WTC11 (cell line): Measurements from ENCODE around the gene ANO10.
"Not testable (repeated sequence)": the region's sequence is repeated elsewhere in the genome, so short reads cannot be mapped to it uniquely, and the experiment has no call there.

ENCODE experiments used
- RORB ChIP-seq: fragments of 250-450 bp; sonication (Bioruptor Pico); IDR thresholded peaks from 2 replicates; pipeline ENCODE4 v1.9.0; 2021; ENCODE audit warnings: mild to moderate bottlenecking
- TF ChIP-seq, protein P1 (sequence below): fragments of 200-600 bp; IDR thresholded peaks from 2 replicates; pipeline ENCODE4 v1.8.0; 2022; ENCODE audit warnings: antibody characterized with exemption
- TF ChIP-seq, protein P2 (sequence below): sonication (generic); formaldehyde crosslinking; conservative IDR thresholded peaks from 2 replicates; pipeline ENCODE4 v1.8.1; 2023; ENCODE audit warnings: mild to moderate bottlenecking, low read depth, missing genetic modification reagents, moderate library complexity

DNA sequence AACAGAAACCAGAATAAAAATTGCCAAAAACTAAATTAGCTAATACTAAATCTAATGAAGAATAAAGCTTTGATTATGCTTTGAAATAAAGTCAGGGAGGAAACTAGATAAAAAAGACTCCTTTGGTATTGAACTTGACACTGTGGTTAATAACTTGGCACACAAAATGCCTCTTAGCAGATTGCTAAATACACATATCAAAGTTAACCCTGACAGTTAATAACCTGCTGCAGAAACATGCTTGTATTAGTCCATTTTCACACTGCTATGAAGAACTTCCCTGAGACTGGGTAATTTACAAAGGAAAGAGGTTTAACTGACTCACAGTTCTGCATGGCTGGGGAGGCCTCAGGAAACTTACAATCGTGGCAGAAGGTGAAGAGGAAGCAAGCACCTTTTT is 164.8 kb downstream of the ANO10 start:
- not testable (repeated sequence) for TF ChIP-seq RORB (CRISPR knock-in tag)
- TF ChIP-seq, protein P1, sequence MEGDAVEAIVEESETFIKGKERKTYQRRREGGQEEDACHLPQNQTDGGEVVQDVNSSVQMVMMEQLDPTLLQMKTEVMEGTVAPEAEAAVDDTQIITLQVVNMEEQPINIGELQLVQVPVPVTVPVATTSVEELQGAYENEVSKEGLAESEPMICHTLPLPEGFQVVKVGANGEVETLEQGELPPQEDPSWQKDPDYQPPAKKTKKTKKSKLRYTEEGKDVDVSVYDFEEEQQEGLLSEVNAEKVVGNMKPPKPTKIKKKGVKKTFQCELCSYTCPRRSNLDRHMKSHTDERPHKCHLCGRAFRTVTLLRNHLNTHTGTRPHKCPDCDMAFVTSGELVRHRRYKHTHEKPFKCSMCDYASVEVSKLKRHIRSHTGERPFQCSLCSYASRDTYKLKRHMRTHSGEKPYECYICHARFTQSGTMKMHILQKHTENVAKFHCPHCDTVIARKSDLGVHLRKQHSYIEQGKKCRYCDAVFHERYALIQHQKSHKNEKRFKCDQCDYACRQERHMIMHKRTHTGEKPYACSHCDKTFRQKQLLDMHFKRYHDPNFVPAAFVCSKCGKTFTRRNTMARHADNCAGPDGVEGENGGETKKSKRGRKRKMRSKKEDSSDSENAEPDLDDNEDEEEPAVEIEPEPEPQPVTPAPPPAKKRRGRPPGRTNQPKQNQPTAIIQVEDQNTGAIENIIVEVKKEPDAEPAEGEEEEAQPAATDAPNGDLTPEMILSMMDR, result not testable (repeated sequence)
- TF ChIP-seq, protein P2, sequence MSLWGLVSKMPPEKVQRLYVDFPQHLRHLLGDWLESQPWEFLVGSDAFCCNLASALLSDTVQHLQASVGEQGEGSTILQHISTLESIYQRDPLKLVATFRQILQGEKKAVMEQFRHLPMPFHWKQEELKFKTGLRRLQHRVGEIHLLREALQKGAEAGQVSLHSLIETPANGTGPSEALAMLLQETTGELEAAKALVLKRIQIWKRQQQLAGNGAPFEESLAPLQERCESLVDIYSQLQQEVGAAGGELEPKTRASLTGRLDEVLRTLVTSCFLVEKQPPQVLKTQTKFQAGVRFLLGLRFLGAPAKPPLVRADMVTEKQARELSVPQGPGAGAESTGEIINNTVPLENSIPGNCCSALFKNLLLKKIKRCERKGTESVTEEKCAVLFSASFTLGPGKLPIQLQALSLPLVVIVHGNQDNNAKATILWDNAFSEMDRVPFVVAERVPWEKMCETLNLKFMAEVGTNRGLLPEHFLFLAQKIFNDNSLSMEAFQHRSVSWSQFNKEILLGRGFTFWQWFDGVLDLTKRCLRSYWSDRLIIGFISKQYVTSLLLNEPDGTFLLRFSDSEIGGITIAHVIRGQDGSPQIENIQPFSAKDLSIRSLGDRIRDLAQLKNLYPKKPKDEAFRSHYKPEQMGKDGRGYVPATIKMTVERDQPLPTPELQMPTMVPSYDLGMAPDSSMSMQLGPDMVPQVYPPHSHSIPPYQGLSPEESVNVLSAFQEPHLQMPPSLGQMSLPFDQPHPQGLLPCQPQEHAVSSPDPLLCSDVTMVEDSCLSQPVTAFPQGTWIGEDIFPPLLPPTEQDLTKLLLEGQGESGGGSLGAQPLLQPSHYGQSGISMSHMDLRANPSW, result not testable (repeated sequence)
